Heart right ventricle (tissue), 16 donors: ENCODE results near the gene DLX1. TPM values are rescaled to one million over a fixed set of nuclear protein-coding genes. Genes with fewer than 3 reads are reported as not detected.

ENCODE experiments used
- ATAC-seq, 8 donors: fragments of 200-7000 bp; cut with Tn5 transposase; one replicate each; pipeline ENCODE4 v1.9.1; 2020; ENCODE audit warnings: mild to moderate bottlenecking in 8 of 8, moderate library complexity in 8 of 8, moderate number of reproducible peaks in 1 of 8
- DNase-seq, 2 donors: peaks; one replicate each; pipeline ENCODE4 v3.0.0-alpha.2; 2020
- H3K27ac ChIP-seq, 10 donors: fragments of 200-600 bp; sonication (generic) in 2 of 10; one replicate each; pipeline versions ENCODE4 v1.5.0 to v1.8.0; 2020 to 2022; ENCODE audit warnings: mild to moderate bottlenecking in 3 of 10
- H3K27me3 ChIP-seq, 7 donors: fragments of 200-600 bp; one replicate each; pipeline ENCODE4 v1.8.0; 2021 to 2022; ENCODE audit warnings: mild to moderate bottlenecking in 2 of 7
- H3K36me3 ChIP-seq, 9 donors: fragments of 200-600 bp; sonication (generic) in 1 of 9; one replicate each; pipeline versions ENCODE4 v1.5.0 to v1.8.0; 2020 to 2022; ENCODE audit warnings: mild to moderate bottlenecking in 2 of 9
- H3K4me1 ChIP-seq, 9 donors: fragments of 200-600 bp; sonication (generic) in 1 of 9; one replicate each; pipeline versions ENCODE4 v1.5.0 to v1.8.0; 2020 to 2022; ENCODE audit warnings: mild to moderate bottlenecking in 4 of 9
- H3K4me3 ChIP-seq, 10 donors: fragments of 200-600 bp; sonication (generic) in 2 of 10; one replicate each; pipeline versions ENCODE4 v1.5.0 to v1.8.0; 2020 to 2022; ENCODE audit warnings: mild to moderate bottlenecking in 7 of 10, moderate library complexity in 2 of 10
- H3K9me3 ChIP-seq, 11 donors: fragments of 200-600 bp in 10 of 11; sonication (generic) in 2 of 11; one replicate each; pipeline versions ENCODE4 v1.5.0 to v1.8.0; 2013 to 2022; ENCODE audit warnings: mild to moderate bottlenecking in 2 of 11, control low read depth in 1 of 11, moderate library complexity in 1 of 11
- CTCF ChIP-seq, 9 donors: fragments of 200-600 bp; sonication (generic) in 2 of 9; IDR thresholded peaks; one replicate each; pipeline versions ENCODE4 v1.5.0 to v1.8.0; 2021 to 2022; ENCODE audit warnings: antibody characterized with exemption in 9 of 9, mild to moderate bottlenecking in 5 of 9, moderate library complexity in 1 of 9
- WGBS, 2 donors: extraction: QIAGEN DNeasy Blood & Tissue Kit; methylation state at CpG; one replicate each; pipeline ENCODE4 v1.1.7; 2013; ENCODE audit warnings: inconsistent platforms in 1 of 2; 5-methylcytosine and 5-hydroxymethylcytosine counted together
- intact Hi-C, 10 donors: fragments of 100-400 bp; cut with DNase I; formaldehyde crosslinking; loops; one replicate each; pipeline versions ENCODE4 v1.11.1 to v1.14.2; 2022
- polyA plus RNA-seq, 2 donors: library from polyadenylated mRNA; stranded (reverse); fragments of 200-250 nt; gene quantifications; one replicate each; pipeline ENCODE4 v1.2.3, GENCODE V29; 2013
- total RNA-seq, 10 donors: library from RNA; stranded (reverse); fragmentation: NEBNext Ultra II Directional in 3 of 10; extraction: Animal tissue kit (Norgen Biotek cat#: 25700) in 3 of 10; gene quantifications; one replicate each; pipeline versions ENCODE4 v1.2.1 to v1.2.4, GENCODE V29; 2021 to 2023
- donor health status: Arrhythmogenic right ventricular cardiomyopathy.
- donor health status: ischemic (EF 13 %, LVEDD 7.1; RV severe dilation, severe dysfunction).
- donor health status: healthy with polysubstance abuse.
- donor health status: DM: no; HTN: yes; CAD: no.
- donor health status: DM: no; HTN: no; CAD: no.
- donor health status: ischemic (EF 25% LVEDD 6.9; RV normal size, moderate dysfunction).
- donor health status: ischemic (EF 25% LVEDD 5.7; RV mildly dilated, moderate dysfunction).
- donor health status: healthy.
- donor health status: DM: yes; HTN: yes; CAD: no.
- donor health status: Ischemic cardiomyopathy.
- donor health status: ischemic (EF 35%, LVEDD 5.7; RV mildly dilated, moderate dysfunction).
- donor health status: nonischemic (EF 11% LVEDD 7.7; RV severe dilation, severe dysfunction).
- donor health status: DM: yes; HTN: yes; CAD: no.
- donor health status: PGD.
- donor health status: ischemic (EF 29% LVEDD 5.4; RV normal size, mild dysfunction).
- donor health status: nonischemic (EF 23%, LVEDD 6.1; RV moderate dilation, normal function).

The DLX1 gene
- total and polyA plus RNA-seq, 12 donors, result 0.10 to 0.41 TPM; not detected in 10

- Histone ChIP-seq H3K36me3 (no peaks in the 10 kb centered on the region), H3K27ac (no peak overlapping the region), H3K4me1 (peaks cover 28 to 72% (median 60%) of the 10 kb centered on the region in 9 donors), H3K27me3 (peaks cover 95 to 100% (median 100%) of the 10 kb centered on the region in 7 donors), H3K9me3 (no peaks in the 10 kb centered on the region), H3K4me3 (peak overlapping the region in 8 of 10 donors; percentile 17 to 53 (median 44))
- ATAC-seq (no peak), DNase-seq (no peak)
- WGBS, 2 donors, result 5 to 7% methylated on average over 39 to 40 of the region's 40 CpGs
- intact Hi-C loops, result no loop called here
- no peak for TF ChIP-seq CTCF (IDR thresholded peaks at IDR 0.05)
These were observed 10.8 kb downstream of the DLX1 start for GRCh38 chr2:172095905-172096625.

- ATAC-seq (peak in 2 of 8 donors; percentile 5 to 15), DNase-seq (no peak)
- intact Hi-C loops, result no loop called here
- no peak for TF ChIP-seq CTCF (IDR thresholded peaks at IDR 0.05)
- Histone ChIP-seq H3K4me1 (peaks cover 32 to 80% (median 68%) of the 10 kb centered on the region in 9 donors), H3K4me3 (peak overlapping the region in 9 of 10 donors; percentile 11 to 53 (median 35)), H3K9me3 (no peaks in the 10 kb centered on the region), H3K27me3 (peaks cover 95 to 100% (median 100%) of the 10 kb centered on the region in 7 donors), H3K27ac (no peak overlapping the region), H3K36me3 (no peaks in the 10 kb centered on the region)
- 5 to 8% methylated on average over 52 to 55 of the region's 55 CpGs for WGBS, 2 donors
These were observed 11.6 kb downstream of the DLX1 start for GRCh38 chr2:172096626-172097547.

- no peak overlapping the region for H3K4me3 ChIP-seq
- H3K36me3 ChIP-seq, result no peaks in the 10 kb centered on the region
- TF ChIP-seq CTCF (IDR thresholded peaks at IDR 0.05), result no peak
- peaks cover 95 to 100% (median 100%) of the 10 kb centered on the region in 7 donors for H3K27me3 ChIP-seq
- H3K27ac ChIP-seq, result no peak overlapping the region
- 43 to 52% methylated on average over 9 of the region's 9 CpGs for WGBS, 2 donors
- intact Hi-C loops, result no loop called here
- ATAC-seq, result no peak
- peaks cover 36 to 87% (median 76%) of the 10 kb centered on the region in 9 donors for H3K4me1 ChIP-seq
- no peak for DNase-seq
- no peaks in the 10 kb centered on the region for H3K9me3 ChIP-seq
These were observed 12.3 kb downstream of the DLX1 start for GRCh38 chr2:172097557-172098131.

- H3K36me3 ChIP-seq, result no peaks in the 10 kb centered on the region
- peaks cover 94 to 100% (median 100%) of the 10 kb centered on the region in 7 donors for H3K27me3 ChIP-seq
- intact Hi-C loops, result no loop called here
- peaks cover 36 to 91% (median 82%) of the 10 kb centered on the region in 9 donors for H3K4me1 ChIP-seq
- no peaks in the 10 kb centered on the region for H3K9me3 ChIP-seq
- no peak overlapping the region for H3K4me3 ChIP-seq
- DNase-seq (no peak), ATAC-seq (no peak)
- 65 to 72% methylated on average over 1 of the region's 1 CpG for WGBS, 2 donors
- no peak for TF ChIP-seq CTCF (IDR thresholded peaks at IDR 0.05)
- H3K27ac ChIP-seq, result no peak overlapping the region
These were observed 13.0 kb downstream of the DLX1 start for GRCh38 chr2:172098287-172098649.
